GM13977 (cell line): Measurements from ENCODE around the gene IFNAR2.

ENCODE experiments used
- DNase-seq: peaks from one replicate; pipeline ENCODE4 v3.0.0; 2012; ENCODE audit warnings: low spot score
- in situ Hi-C: fragments of 300-500 bp; cut with MboI; formaldehyde crosslinking; loops from one replicate; pipeline ENCODE4 v1.12.0; 2022; ENCODE audit warnings: low sequenced_read_pairs, low pct_unique_long_range_greater_than_20kb, mixed read lengths, inconsistent platforms; ENCODE audit not compliant: unreplicated experiment
- TF ChIP-seq, protein P1 (sequence below): IDR thresholded peaks from 2 replicates; pipeline ENCODE4 v1.5.1; 2012; ENCODE audit warnings: mild to moderate bottlenecking, control low read depth; ENCODE audit not compliant: insufficient read depth; ENCODE audit errors: extremely low read depth, missing control alignments

IFNAR2 gene

DNA sequence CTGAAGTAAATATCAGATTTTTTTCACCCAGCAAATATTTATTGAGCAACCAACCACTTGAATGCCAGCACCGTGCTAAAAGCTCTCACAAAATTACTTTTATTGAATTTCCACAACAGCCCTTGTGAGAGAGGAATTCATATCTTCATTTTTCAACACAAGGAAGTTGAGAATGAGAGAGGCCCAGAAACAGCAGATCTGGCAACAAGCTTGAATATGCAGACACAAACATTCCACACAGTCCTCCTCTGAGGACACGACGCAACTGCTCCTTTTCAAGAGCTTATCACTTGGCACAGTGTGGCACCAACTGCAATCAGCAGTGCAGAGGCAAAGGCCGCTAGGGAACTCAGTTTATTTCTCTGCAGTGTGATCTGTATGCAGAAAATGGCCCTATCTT, 32.2 kb upstream of the IFNAR2 start:
- DNase-seq, result no peak
- in situ Hi-C loops, result loop anchor here (5.0 kb wide), 1 partner anchor 360 kb away; no protein-coding TSS in a partner anchor
- TF ChIP-seq, protein P1, sequence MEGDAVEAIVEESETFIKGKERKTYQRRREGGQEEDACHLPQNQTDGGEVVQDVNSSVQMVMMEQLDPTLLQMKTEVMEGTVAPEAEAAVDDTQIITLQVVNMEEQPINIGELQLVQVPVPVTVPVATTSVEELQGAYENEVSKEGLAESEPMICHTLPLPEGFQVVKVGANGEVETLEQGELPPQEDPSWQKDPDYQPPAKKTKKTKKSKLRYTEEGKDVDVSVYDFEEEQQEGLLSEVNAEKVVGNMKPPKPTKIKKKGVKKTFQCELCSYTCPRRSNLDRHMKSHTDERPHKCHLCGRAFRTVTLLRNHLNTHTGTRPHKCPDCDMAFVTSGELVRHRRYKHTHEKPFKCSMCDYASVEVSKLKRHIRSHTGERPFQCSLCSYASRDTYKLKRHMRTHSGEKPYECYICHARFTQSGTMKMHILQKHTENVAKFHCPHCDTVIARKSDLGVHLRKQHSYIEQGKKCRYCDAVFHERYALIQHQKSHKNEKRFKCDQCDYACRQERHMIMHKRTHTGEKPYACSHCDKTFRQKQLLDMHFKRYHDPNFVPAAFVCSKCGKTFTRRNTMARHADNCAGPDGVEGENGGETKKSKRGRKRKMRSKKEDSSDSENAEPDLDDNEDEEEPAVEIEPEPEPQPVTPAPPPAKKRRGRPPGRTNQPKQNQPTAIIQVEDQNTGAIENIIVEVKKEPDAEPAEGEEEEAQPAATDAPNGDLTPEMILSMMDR, result no peak

DNA sequence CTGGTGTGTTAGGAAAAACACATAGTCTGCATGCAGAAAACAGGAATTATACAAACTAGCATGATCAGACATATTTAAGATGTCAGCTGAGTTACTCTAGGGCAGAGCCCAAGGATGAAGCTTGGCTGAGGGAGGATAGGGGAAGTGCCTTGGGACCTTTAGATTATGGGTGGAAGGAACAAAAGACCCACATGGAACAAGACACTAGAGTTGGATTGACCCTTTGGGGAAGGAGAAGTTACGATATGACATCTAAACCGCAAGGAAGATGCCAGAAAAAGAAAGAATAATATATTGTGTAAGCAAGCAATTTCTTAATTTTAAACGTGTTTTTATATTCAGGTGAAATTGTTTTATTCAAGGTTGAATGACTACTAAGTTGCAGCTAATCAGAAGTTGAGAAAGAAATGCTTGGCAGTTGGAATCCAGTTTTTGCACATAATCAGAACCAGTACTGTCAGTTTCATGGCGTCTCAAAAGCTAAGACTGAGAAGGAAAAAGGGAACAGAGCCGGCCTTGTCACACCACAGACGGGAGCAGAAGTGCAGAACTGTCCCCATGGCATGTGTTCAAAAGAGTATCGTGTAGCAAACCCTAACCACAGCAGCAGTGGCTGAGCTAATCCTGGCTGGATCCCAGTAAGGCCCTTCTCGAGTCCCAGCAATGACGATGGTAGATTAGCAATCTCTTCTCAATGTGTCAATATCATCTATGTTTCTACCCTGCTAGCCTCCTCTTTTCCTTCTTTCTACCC, 31.2 kb upstream of the IFNAR2 start:
- TF ChIP-seq, protein P1, result no peak
- in situ Hi-C loops, result loop anchor here (5.0 kb wide), 1 partner anchor 361 kb away; no protein-coding TSS in a partner anchor
- DNase-seq, result no peak

DNA sequence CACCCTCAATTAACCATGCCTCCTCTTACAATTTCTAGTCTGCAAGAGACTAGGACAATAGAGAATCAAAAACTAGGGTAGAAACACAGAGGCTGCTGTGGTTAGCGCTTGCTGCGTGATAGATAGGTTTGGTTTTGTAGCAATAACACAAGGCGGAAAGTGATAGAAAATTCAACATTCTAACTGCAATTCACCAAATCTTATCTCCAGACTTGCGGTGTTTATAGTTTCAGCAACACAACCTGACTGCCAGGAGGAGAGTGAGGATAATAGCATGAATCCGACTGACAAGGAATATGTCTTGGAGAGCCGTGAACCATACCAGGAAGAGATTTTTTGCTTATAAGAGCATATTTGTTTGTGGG, 30.7 kb upstream of the IFNAR2 start:
- in situ Hi-C loops, result loop anchor here (5.0 kb wide), 1 partner anchor 362 kb away; no protein-coding TSS in a partner anchor
- TF ChIP-seq, protein P1, result no peak
- no peak for DNase-seq

DNA sequence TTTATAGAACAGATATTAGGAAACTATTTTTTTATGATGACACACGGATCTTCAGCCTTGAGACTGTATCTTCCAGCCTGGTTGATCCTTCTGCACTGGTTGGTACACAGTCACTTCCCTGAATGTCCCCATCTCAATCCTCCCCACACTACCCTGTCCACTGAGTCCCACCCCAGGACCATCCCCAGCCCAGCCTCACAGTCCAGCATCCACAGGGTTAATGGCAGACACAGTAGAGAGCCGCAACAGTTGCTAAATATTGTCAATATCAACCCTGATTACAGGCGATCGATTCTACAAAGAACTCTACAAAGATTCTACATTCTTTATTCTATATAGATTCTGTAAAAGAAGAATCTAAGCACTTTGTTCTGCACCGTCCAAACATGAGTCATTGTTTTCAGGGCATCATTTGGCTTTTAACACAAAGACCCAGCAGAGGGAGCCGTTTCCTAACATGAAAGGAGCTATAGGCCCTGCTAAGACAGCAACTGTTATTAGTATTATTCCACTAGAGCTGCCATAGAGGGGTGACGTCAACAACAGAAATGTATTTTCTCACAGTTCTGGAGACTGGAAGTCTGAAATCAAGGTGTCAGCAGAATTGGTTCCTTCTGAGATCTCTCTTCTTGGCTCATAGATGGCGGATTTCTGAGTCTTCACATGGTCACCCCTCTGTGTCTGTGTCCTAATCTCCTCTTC, 30.1 kb upstream of the IFNAR2 start:
- in situ Hi-C loops, result loop anchor here (5.0 kb wide), 2 partner anchors 243 to 362 kb away; no protein-coding TSS in a partner anchor

DNA sequence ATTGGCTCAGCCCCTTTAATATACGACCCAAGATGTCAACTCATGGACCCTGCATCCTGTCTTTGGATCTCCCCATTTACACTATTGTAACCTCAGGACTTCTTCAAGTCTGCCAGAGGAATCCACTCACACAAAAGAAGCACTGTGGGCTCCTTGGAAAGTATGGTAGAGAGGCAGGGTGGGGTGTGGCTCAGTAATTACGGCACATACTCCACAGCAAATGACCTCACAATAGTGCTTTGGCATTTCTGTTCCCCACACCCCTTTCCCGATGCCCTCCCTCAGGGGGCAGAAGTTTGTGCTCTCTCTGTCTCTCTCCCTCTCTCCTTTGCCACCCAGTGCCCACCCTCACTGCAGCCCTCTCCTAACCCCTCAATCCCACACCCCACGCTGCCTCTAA, 27.8 kb upstream of the IFNAR2 start:
- in situ Hi-C loops, result loop anchor here (5.0 kb wide), 1 partner anchor 240 kb away; no protein-coding TSS in a partner anchor
- no peak for DNase-seq
- TF ChIP-seq, protein P1, result no peak

More for the DNA sequence above, 30.1 kb upstream of the IFNAR2 start:
- TF ChIP-seq, protein P1, result peak; percentile 76
- DNase-seq, result peak; percentile 76

DNA sequence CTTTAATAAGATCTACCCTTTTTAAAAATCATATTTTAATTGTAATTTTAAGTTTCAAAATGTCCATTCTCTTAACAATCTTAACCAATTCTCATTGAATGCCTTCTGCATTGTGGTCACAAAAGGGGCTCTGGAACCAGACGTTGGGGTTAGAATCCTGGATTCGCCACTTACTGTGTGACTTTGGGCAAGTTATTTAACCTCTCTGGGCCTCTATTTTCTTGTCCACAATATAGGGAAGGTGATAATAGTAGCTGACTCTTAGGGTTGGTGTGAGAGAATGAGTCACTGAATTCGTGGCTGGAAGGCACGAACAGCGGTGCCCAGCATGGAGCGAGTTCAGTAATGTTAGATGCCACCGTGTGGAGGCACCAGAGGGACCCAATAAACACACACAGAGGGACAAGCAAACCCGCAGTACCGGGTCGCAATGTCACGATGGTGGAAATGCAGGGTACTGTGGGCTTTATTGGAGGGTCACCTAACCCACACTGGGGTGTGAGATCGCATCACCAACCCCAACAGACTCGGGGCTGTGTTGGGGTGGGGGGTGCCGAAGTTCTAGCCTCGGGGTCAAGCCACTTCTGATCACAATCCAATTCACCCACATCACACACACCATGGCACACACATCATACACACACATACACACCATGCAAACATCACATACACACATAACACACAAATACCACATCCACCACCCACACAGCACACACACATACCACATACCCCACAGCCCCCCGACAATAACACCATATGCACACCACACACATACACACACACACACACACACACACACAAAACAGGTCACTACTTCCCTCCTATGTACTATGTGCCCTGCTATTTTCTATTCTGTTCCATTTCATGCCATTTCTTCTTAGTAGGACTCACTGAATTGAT, 27.0 kb upstream of the IFNAR2 start:
- TF ChIP-seq, protein P1, result no peak
- DNase-seq, result no peak
- in situ Hi-C loops, result loop anchor here (5.0 kb wide), 1 partner anchor 240 kb away; no protein-coding TSS in a partner anchor
